Daoy (cell line): ENCODE measurements around the gene ANKRD13C. TPM values are rescaled to one million over a fixed set of nuclear protein-coding genes. Genes with fewer than 3 reads are reported as not detected.

Experiments
- DNase-seq: peaks from one replicate; pipeline ENCODE4 v3.0.0-alpha.2; 2015; ENCODE audit warnings: low read depth
- total RNA-seq: library from RNA; depleted of rRNA; stranded (reverse); fragments of >200 nt; shearing (Covaris generic); gene quantifications from 2 replicates; pipeline ENCODE4 v1.2.3, GENCODE V29; 2014

The ANKRD13C gene
- total RNA-seq, 1 experiment from 2014 or later, result 30.6 TPM

DNA sequence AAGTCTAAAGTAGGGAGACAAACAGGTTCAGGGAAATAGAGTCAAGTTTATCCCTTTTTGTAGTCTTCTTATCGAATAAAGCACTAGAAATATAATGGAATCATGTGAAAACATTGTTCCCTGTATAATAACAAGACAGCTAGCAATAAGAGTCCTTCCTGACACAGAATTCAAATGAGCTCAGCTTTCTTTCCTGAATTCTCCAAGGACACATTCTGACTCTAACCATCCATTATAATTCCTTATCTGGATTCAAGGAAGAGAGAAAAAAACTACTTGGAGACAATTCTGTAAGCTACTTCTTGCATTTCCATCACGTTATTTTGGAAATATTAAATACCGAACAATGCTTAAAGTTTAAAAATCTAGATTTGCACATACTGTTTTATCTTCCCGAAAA lies 58.8 kb downstream of the ANKRD13C start:
- no peak for DNase-seq

DNA sequence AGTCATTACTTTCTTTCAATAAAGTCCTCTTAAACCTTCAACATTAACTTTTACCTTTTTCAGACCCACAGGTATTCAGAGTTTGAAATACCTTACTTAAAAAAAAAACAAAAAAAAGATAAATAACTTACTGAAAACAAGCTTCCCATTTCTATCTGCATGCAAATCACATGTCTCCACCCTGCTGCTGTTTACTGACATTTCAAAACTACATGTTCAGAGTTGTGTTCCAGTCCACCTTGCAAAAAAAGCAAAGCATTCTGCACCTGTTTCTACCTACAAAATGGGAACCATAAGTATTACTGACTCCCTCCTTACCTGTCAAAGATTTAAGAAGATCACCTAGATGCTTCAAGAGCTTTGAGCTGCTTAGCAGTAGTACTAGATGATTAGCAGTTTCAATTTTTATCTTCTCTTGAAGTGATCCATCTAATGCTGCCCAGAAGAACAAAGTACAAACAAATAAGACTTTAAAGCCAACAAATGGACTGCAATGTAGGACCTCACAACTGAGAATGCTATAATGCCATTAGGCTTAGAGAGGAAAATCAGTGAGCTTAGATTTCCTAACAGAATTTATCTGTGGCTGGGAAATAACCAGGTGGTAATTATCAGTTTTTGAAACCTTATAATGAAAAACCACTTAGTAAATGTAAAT lies 61.2 kb downstream of the ANKRD13C start:
- DNase-seq, result no peak

- no peak for DNase-seq
Observed at GRCh38 chr1:70290218-70290617, 64.3 kb downstream of the ANKRD13C start.

DNA sequence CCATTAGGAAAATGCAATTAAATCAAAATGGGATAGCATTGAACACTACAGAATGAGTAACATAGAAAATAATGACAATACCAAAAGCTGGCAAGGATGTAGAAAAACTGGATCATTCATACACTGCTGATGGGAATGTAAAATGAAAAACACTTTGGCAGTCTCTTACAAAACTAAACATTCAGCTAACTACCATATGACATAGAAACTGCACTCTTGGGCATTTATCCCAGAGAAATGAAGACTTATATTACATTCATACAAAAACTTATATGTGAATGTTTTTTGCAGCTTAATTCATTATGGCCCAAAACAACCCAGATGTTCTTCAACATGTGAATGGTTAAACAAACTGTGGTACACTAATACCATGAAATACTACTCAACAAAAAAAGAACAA lies 66.4 kb downstream of the ANKRD13C start:
- no peak for DNase-seq

DNA sequence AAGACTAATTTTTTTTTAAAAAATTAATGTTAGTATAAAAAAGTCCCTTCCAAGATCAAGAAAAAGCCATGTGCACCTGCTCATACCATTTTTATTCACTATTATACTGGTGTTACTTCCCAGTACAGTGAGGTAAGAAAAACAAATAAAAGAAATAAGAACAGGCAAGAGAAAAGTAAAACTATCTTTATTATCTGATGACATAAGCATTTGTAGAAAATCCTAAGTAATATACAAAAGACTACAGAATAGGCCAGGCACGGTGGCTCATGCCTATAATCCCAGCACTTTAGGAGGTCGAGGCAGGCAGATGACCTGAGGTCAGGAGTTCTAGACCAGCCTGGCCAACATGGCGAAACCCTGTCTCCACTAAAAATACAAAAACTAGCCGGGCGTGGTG lies 68.1 kb downstream of the ANKRD13C start:
- DNase-seq, result no peak

DNA sequence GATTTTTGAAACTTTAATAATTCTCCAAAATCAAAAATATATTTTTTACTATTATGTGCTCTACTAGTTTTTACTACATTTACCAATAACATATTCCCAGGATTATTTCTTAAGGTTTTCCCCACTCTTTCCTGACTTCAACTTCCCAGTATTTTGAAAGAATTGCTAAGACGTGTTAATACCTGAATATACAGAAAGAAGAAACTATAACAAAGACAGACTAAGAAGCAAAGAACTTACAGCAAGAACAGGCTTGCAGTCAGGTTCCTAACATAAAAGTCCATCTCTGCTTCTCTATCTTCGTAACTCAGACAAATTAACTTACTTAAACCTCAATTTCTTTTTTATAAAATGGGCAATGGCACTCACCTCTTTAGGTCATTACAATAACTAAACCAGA lies 70.2 kb downstream of the ANKRD13C start:
- no peak for DNase-seq

DNA sequence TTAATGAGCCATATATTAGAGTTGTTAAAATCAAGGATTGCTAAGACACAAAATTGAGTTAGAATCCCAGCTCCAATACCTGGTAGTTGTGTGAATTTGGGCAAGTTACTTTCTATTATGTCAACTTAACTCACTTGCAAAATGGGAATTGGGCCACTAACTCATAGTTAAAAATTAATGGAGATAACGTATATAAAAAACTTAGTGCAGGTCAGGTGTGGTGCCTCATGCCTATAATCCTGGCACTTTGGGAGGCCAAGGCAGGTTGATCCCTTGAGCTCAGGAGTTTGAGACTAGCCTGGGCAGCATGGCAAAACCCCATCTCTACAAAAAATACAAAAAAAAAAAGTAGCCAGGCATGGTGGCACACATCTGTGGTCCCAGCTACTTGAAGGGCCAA lies 75.8 kb downstream of the ANKRD13C start:
- DNase-seq, result no peak

- no peak for DNase-seq
Observed at GRCh38 chr1:70277875-70278274, 76.6 kb downstream of the ANKRD13C start.

DNA sequence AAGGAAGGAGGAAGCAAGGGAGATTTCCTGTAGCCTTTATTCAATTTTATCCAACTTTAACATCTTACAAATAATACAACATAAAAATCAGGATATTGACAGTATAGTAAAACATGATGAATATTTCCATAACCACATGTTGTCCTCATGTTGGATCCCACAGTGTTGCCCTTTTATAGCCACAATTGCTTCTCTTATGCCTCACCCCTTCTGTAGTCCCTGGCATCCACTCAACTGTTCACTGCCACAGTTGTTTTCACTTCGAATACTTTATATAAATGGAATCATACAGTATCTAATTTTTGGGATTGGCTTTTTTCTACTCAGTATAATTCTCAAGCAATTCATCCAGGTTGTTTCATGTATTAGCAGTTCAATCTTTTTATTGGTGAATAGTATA lies 88.6 kb downstream of the ANKRD13C start:
- no peak for DNase-seq

DNA sequence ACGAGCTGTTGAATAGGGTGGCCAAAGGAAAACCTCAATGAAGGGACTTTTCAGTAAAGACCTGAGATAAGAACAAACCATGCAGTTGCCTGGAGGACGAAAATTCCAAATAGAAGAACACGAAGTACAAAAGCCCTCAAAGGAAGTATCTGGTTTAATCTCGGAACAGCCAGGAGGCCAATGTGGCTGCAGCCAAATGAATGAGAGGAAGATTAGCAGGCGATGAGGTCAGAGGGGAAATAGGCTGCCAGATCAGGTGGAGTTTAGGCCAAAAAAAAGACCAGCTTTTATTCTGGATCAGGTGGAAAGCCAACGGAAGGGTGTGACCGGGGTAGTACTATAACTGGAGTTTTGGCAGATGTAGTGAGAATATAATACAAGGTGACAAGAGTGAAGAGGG lies 89.7 kb downstream of the ANKRD13C start:
- no peak for DNase-seq

DNA sequence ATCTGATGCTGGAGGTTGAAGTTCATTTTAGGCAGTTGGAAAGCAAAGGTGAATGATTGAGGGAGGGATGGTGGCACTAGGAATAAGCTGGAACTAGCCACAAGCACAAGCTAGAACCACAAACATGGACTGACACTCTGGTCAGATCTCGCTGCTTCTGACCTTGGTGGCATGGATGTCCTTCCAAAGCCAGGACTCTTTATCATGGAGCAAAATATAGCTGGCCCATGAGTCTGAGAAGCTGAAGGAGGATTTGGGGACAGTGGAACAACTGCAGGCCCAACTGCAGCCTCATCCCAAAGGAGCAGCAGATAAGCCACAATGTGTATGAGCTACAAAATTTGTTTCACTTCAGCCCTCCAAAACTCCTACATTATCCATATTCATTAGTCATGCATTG lies 97.9 kb downstream of the ANKRD13C start:
- DNase-seq, result no peak

DNA sequence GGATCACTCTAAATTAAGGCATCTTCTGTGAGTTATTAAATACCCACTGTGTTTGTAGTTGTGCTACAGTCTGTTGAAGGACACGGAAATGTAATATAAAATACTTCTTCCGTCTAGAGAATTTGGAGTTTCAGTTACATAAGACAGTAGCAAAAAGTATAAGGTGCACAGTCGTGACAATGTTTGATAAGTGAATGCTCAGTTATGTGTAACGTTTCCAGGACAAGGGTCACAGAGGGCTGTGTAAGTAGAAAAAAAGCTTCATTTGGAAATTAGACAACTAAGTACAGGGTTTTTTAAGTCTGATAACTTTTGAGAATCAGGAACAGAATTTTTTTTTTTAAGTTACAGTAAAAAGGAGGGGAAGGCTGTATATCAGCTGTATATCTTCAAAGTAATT lies 105.8 kb downstream of the ANKRD13C start:
- no peak for DNase-seq

GRCh38 chr1:70247768-70248167 lies 106.8 kb downstream of the ANKRD13C start:
- no peak for DNase-seq

- no peak for DNase-seq
Observed at GRCh38 chr1:70247122-70247521, 107.4 kb downstream of the ANKRD13C start.

GRCh38 chr1:70239940-70240339 lies 114.6 kb downstream of the ANKRD13C start:
- no peak for DNase-seq

GRCh38 chr1:70234733-70235132 lies 119.8 kb downstream of the ANKRD13C start:
- no peak for DNase-seq

DNA sequence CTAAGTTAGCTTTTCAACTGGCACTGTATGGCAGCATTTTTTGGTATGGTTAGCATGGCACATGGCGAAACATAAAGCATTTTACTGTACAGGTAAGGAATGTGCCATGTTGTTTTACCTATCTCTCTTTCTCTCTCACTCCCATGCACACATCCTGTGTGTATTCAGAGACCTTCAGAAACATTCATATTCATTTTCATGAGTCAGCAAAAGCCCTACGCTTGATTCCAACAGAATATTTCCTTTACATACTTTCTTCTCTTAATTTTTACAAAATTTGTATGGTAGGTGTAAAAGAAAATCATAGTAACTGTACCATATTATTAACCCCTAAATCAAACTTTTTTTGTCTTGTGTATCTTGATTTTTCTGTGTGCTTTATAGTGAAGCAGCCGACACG lies 123.0 kb downstream of the ANKRD13C start:
- no peak for DNase-seq

DNA sequence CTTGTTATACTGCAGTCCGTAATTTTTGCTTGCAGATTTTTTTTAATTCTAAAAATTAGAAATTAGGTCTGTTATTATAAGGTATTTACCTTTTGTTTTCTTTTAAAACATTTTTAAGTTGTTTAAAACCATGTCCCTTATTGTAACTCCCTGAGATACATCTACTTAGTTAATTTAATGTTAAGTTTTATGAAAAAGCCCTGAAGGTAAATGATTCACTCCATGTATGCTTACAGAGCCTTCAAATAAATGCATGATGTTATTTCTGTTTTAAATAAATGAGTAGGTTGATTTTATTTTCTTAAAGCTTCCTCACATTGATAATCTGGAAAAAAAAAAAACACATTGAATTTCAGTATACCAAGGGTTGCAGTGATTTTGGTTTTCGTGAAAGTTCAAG lies 125.9 kb downstream of the ANKRD13C start:
- no peak for DNase-seq

DNA sequence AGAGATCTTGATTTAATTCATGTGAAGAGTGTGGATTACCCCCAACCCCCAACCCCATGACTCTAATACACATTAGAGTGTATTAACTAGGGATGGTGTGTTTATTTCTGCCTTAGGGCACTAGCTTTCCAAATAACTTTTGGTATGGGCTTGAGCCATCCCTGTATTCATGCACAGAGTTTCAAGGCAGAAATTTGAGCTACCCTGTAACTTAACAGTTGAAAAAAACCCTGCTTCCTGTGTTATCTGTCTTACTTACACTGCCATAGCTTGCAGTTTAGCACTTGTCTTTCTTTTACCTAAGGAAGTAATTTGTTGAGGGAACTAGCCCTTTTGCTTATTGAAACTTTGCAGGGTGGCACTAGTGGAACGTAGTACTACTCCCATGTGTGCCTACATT lies 127.1 kb downstream of the ANKRD13C start:
- no peak for DNase-seq

GRCh38 chr1:70224954-70225353 lies 129.6 kb downstream of the ANKRD13C start:
- no peak for DNase-seq

GRCh38 chr1:70222716-70223235 lies 131.7 kb downstream of the ANKRD13C start:
- DNase-seq, result no peak

DNA sequence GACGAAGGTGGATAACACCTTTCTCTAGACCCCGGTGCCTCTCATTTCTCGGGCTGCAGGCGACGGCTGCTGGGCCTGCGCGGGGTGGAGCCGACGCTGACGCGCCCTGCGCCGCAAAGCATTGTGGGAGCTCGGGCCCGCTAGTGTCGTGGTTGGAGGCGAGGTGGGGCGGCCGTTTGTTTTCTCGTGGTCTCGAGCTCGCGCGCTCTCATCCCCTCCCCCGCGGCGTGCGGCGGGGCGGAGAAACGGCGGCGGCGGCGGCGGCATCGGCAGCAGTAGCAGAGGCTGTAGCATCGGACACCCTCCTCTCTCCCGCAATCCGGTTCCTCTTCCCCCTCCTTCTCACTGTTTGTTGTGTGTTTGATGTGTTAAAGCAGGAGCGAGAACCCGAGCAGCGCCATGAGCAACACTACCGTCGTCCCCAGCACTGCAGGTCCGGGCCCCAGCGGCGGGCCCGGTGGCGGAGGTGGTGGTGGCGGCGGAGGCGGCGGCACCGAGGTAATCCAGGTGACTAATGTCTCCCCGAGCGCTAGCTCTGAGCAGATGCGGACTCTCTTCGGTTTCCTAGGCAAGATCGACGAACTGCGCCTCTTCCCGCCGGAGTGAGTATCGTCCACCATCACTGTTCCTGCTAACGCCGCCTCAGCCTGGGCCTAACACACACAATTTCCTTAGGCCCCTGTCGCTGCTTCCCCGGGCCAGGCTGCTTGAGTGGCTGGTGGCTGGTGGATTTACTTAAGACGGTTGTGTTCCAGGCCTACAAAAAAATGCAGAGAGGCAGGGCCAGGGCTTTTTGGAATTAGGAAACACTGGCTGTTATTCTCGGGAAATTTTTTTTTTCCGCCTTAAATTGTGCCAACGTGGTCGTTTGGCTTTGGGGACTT lies 133.0 kb downstream of the ANKRD13C start, which contains the start of gene SRSF11:
Gene SRSF11 (plus strand): TSS at position 143 of the 884 bp plus-strand sequence. CDS start 257 bp downstream, at position 400.
- peak; percentile 99 for DNase-seq
